ENCODE measurements around the gene ZNF20. TPM values are rescaled to one million over a fixed set of nuclear protein-coding genes. Genes with fewer than 3 reads are reported as not detected.
A peak's percentile ranks its signal among the peaks of the same experiment; 100 is the strongest.

The ZNF20 gene
- total and polyA plus RNA-seq, 10 of the 15 experiments (the other 5 are each of a cell fraction or from before 2014, with no cell fraction given), result 2.0 to 5.1 (median 2.6) TPM

DNA sequence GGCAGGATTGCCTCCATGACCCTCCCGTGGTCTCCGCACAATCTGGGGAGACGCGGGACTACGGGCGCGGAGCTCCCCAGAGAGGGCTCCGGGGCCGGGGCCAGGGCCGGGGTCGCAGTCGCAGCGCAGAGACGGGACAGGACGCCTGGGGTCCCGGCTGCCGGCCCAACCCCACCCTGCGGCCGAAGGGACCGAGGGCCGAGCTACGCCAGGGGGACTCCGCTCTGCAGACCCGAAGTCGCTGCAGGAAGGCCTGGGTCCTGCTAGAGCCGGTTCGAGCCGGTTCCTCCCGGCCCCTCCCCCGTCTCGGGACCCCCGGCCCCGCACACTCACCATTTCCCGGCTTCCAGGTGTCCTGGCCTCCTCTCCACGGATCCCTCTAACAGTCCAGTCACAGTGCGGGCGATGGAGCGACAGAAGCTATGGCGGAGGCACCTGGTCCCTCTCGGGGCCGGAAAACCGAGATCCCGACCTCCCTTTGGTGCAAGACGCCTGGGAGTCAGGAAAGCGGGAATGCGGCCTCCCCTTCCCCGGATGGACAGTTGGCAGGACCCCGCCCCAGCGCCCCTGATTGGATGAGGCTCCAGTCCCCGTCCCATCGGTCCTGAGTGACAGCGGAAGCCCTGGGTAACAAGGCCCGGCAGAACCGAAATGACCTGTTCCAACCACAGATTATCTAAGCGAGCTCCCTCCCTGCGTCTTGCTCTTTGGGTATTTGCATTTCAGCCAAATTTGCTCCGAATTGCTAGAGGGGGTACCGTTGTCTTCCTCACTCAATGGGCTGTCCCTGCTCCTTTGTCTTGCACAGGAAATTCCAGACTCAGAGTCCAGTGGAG, 16.3 kb upstream of the ZNF20 start, which contains the start of gene ZNF625 (continued):
- TF ChIP-seq SMC3 (IDR thresholded peaks at IDR 0.05; ENCODE audit: borderline replicate concordance, low read length), result no peak
- no peak for TF ChIP-seq SMAD1 (IDR thresholded peaks at IDR 0.05; ENCODE audit: low read depth, partially characterized antibody)
- peak; percentile 92 for TF ChIP-seq IKZF1 (conservative IDR thresholded peaks at IDR 0.05)
- TF ChIP-seq BCL11A (IDR thresholded peaks at IDR 0.05; ENCODE audit: low read depth, low read length), result no peak
- no peak for TF ChIP-seq NR2C2 (IDR thresholded peaks at IDR 0.05; ENCODE audit: borderline replicate concordance, control insufficient read depth, insufficient read length, low read depth)
- TF ChIP-seq, protein P1, sequence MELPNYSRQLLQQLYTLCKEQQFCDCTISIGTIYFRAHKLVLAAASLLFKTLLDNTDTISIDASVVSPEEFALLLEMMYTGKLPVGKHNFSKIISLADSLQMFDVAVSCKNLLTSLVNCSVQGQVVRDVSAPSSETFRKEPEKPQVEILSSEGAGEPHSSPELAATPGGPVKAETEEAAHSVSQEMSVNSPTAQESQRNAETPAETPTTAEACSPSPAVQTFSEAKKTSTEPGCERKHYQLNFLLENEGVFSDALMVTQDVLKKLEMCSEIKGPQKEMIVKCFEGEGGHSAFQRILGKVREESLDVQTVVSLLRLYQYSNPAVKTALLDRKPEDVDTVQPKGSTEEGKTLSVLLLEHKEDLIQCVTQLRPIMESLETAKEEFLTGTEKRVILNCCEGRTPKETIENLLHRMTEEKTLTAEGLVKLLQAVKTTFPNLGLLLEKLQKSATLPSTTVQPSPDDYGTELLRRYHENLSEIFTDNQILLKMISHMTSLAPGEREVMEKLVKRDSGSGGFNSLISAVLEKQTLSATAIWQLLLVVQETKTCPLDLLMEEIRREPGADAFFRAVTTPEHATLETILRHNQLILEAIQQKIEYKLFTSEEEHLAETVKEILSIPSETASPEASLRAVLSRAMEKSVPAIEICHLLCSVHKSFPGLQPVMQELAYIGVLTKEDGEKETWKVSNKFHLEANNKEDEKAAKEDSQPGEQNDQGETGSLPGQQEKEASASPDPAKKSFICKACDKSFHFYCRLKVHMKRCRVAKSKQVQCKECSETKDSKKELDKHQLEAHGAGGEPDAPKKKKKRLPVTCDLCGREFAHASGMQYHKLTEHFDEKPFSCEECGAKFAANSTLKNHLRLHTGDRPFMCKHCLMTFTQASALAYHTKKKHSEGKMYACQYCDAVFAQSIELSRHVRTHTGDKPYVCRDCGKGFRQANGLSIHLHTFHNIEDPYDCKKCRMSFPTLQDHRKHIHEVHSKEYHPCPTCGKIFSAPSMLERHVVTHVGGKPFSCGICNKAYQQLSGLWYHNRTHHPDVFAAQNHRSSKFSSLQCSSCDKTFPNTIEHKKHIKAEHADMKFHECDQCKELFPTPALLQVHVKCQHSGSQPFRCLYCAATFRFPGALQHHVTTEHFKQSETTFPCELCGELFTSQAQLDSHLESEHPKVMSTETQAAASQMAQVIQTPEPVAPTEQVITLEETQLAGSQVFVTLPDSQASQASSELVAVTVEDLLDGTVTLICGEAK (IDR thresholded peaks at IDR 0.05; ENCODE audit: borderline replicate concordance), result peak; percentile 43; the same call in 1 of the 2 replicates
- TF ChIP-seq NBN (IDR thresholded peaks at IDR 0.05), result peak; percentile 51; the same call in 1 of the 2 replicates
- TF ChIP-seq MTA2 (IDR thresholded peaks at IDR 0.05; ENCODE audit: low read depth), result no peak
- TF ChIP-seq FOXM1 (IDR thresholded peaks at IDR 0.05; ENCODE audit: low read depth, low read length), result no peak
- TF ChIP-seq, protein P2, sequence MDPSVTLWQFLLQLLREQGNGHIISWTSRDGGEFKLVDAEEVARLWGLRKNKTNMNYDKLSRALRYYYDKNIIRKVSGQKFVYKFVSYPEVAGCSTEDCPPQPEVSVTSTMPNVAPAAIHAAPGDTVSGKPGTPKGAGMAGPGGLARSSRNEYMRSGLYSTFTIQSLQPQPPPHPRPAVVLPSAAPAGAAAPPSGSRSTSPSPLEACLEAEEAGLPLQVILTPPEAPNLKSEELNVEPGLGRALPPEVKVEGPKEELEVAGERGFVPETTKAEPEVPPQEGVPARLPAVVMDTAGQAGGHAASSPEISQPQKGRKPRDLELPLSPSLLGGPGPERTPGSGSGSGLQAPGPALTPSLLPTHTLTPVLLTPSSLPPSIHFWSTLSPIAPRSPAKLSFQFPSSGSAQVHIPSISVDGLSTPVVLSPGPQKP (IDR thresholded peaks at IDR 0.05; ENCODE audit: low read depth, low read length), result no peak
- TF ChIP-seq RUNX3 (IDR thresholded peaks at IDR 0.05; ENCODE audit: low read length), result peak; percentile 78
- no peak for TF ChIP-seq TBL1XR1 (IDR thresholded peaks at IDR 0.05; ENCODE audit: low read depth, low read length)
- TF ChIP-seq, protein P3, sequence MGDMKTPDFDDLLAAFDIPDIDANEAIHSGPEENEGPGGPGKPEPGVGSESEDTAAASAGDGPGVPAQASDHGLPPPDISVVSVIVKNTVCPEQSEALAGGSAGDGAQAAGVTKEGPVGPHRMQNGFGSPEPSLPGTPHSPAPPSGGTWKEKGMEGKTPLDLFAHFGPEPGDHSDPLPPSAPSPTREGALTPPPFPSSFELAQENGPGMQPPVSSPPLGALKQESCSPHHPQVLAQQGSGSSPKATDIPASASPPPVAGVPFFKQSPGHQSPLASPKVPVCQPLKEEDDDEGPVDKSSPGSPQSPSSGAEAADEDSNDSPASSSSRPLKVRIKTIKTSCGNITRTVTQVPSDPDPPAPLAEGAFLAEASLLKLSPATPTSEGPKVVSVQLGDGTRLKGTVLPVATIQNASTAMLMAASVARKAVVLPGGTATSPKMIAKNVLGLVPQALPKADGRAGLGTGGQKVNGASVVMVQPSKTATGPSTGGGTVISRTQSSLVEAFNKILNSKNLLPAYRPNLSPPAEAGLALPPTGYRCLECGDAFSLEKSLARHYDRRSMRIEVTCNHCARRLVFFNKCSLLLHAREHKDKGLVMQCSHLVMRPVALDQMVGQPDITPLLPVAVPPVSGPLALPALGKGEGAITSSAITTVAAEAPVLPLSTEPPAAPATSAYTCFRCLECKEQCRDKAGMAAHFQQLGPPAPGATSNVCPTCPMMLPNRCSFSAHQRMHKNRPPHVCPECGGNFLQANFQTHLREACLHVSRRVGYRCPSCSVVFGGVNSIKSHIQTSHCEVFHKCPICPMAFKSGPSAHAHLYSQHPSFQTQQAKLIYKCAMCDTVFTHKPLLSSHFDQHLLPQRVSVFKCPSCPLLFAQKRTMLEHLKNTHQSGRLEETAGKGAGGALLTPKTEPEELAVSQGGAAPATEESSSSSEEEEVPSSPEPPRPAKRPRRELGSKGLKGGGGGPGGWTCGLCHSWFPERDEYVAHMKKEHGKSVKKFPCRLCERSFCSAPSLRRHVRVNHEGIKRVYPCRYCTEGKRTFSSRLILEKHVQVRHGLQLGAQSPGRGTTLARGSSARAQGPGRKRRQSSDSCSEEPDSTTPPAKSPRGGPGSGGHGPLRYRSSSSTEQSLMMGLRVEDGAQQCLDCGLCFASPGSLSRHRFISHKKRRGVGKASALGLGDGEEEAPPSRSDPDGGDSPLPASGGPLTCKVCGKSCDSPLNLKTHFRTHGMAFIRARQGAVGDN (IDR thresholded peaks at IDR 0.05), result no peak
- TF ChIP-seq, protein P4, sequence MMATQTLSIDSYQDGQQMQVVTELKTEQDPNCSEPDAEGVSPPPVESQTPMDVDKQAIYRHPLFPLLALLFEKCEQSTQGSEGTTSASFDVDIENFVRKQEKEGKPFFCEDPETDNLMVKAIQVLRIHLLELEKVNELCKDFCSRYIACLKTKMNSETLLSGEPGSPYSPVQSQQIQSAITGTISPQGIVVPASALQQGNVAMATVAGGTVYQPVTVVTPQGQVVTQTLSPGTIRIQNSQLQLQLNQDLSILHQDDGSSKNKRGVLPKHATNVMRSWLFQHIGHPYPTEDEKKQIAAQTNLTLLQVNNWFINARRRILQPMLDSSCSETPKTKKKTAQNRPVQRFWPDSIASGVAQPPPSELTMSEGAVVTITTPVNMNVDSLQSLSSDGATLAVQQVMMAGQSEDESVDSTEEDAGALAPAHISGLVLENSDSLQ (IDR thresholded peaks at IDR 0.05), result peak; percentile 98
- no peak for TF ChIP-seq PAX8 (IDR thresholded peaks at IDR 0.05)
- TF ChIP-seq, protein P5, sequence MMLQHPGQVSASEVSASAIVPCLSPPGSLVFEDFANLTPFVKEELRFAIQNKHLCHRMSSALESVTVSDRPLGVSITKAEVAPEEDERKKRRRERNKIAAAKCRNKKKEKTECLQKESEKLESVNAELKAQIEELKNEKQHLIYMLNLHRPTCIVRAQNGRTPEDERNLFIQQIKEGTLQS (IDR thresholded peaks at IDR 0.05; ENCODE audit: borderline replicate concordance, extremely low read depth, low read depth, low read length), result no peak
- TF ChIP-seq, protein P6, sequence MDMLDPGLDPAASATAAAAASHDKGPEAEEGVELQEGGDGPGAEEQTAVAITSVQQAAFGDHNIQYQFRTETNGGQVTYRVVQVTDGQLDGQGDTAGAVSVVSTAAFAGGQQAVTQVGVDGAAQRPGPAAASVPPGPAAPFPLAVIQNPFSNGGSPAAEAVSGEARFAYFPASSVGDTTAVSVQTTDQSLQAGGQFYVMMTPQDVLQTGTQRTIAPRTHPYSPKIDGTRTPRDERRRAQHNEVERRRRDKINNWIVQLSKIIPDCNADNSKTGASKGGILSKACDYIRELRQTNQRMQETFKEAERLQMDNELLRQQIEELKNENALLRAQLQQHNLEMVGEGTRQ (IDR thresholded peaks at IDR 0.05; ENCODE audit: borderline replicate concordance, low read depth, low read length), result no peak

Data from GM12878 (cell line).